Stimulated activated CD8-positive, alpha-beta memory T cell treated with anti-CD3 and anti-CD28 coated beads, Interleukin-15, amount 100 ng/mL, for 48 hours (primary cell): ENCODE measurements around the gene MED12L.
A peak's percentile ranks its signal among the peaks of the same experiment; 100 is the strongest.

Experiments used
- DNase-seq, 2 donors: peaks; one replicate each; pipeline ENCODE4 v3.0.0-alpha.2; 2020; ENCODE audit warnings: low read depth in 2 of 2

MED12L gene

GRCh38 chr3:151171145-151171757, 85.8 kb downstream of the MED12L start:
- DNase-seq = peak; percentile 28 to 41

GRCh38 chr3:151174351-151174750, 88.9 kb downstream of the MED12L start:
- no peak for DNase-seq

GRCh38 chr3:151175952-151176351, 90.5 kb downstream of the MED12L start:
- DNase-seq = no peak

- no peak for DNase-seq
Observed at GRCh38 chr3:151178208-151178845, 92.9 kb downstream of the MED12L start.

- DNase-seq = no peak
Observed at GRCh38 chr3:151182349-151183079, 97.0 kb downstream of the MED12L start.

GRCh38 chr3:151183265-151183671, 97.8 kb downstream of the MED12L start:
- no peak for DNase-seq

GRCh38 chr3:151191095-151191494, 105.6 kb downstream of the MED12L start:
- DNase-seq = no peak

- no peak for DNase-seq
Observed at GRCh38 chr3:151192545-151192944, 107.1 kb downstream of the MED12L start.

GRCh38 chr3:151195826-151196225, 110.4 kb downstream of the MED12L start:
- DNase-seq = no peak

GRCh38 chr3:151196434-151196833, 111.0 kb downstream of the MED12L start:
- no peak for DNase-seq

GRCh38 chr3:151197228-151197627, 111.8 kb downstream of the MED12L start:
- no peak for DNase-seq

GRCh38 chr3:151197981-151198767, 112.7 kb downstream of the MED12L start:
- no peak for DNase-seq

- no peak for DNase-seq
Observed at GRCh38 chr3:151198849-151199248, 113.4 kb downstream of the MED12L start.

GRCh38 chr3:151199554-151200438, 114.3 kb downstream of the MED12L start:
- DNase-seq = no peak

- DNase-seq = no peak
Observed at GRCh38 chr3:151200586-151200985, 115.1 kb downstream of the MED12L start.

- no peak for DNase-seq
Observed at GRCh38 chr3:151201051-151201730, 115.7 kb downstream of the MED12L start.

GRCh38 chr3:151203051-151203420, 117.6 kb downstream of the MED12L start, which contains the start of gene GPR171:
TSS of gene GPR171 (minus strand) at chr3:151203216. CDS start at chr3:151199386, 3,830 bp downstream.
- DNase-seq = peak; percentile 45 to 54

GRCh38 chr3:151204530-151205402, 119.3 kb downstream of the MED12L start:
- no peak for DNase-seq

- DNase-seq = no peak
Observed at GRCh38 chr3:151205482-151205881, 120.0 kb downstream of the MED12L start.

- DNase-seq = no peak
Observed at GRCh38 chr3:151206201-151206600, 120.7 kb downstream of the MED12L start.
